GM19193 (cell line): ENCODE measurements around the gene FOXE1.

Experiments used
- POLR2A ChIP-seq: IDR thresholded peaks from 4 replicates; pipeline ENCODE4 v1.6.1; 2011; ENCODE audit not compliant: insufficient read depth, insufficient read length; ENCODE audit errors: extremely low read depth

Gene FOXE1

DNA sequence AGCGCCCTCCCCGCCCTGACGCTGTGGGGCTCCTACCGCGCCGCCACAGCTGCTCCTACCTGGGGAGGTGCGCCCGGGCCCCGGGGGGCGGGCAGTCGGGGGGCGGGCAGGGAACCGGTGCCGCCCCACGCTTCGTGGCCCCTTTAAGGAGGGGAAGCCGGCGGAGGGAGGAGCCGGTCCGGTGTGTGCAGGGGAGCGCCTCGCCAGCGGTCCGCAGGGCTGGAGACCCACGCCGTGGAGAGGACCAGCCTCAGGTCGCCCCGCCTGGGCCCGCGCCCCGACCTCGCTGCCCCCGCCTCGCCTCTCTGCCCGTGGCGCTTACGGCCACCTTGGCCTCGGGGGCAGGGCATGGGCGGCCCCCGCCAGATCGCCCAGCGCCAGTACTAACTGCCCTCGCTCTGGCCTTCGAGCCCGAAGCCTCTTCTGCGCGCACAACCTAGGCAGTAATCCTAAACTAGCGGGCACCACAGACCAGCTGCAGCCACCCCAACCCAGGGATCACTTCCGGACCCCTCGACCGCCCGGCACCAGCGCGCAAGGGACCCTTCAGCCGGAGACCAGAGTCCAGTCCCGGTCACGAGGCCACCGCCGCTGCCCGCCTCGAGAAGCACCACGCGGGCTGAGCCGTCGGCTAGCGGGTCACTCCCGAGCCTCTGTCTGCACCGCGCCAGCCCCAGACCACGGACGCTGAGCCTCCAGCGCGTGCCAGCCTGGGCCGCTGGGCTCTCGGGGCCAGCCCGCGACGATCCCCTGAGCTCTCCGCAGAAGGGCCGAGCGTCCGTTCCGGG is at the start of gene FOXE1:
FOXE1 (plus strand) TSS at position 171 of the 788 bp plus-strand sequence. CDS start 689 bp downstream, outside the sequence.
- TF ChIP-seq POLR2A = no peak

DNA sequence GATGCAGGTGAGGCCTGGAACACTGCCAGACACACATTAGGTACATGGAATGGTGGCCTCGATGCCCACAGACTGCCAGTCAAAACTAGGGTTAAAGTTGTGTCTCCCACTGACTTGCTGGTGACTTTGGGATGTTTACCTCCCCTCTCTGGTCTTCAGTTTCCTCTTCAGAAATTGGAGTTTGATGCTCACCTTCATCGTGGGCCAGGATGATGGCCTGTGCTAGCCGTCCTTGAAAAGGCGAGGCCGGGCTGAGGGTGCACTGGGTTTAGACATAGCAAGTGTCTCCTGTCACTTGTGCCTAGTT is 49.0 kb upstream of the FOXE1 start:
- no peak for TF ChIP-seq POLR2A

DNA sequence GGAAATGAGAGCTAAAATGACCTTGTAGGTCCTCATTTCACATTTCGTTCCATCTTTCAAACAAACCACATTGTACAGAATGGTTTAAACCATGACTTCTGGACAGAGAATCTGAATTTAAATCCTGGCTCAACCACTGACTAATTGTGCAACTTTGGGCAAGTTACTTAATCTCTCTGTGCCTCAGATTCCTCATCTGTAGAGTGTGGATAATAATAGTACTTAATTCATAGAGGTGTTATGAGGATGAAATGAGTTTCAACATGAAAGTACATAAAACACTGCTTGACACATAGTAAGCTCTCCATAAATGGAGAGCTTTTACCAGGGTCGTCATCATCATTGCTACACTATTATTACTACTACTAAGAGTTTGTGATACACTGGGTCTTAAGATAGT is 46.3 kb upstream of the FOXE1 start:
- TF ChIP-seq POLR2A = no peak

DNA sequence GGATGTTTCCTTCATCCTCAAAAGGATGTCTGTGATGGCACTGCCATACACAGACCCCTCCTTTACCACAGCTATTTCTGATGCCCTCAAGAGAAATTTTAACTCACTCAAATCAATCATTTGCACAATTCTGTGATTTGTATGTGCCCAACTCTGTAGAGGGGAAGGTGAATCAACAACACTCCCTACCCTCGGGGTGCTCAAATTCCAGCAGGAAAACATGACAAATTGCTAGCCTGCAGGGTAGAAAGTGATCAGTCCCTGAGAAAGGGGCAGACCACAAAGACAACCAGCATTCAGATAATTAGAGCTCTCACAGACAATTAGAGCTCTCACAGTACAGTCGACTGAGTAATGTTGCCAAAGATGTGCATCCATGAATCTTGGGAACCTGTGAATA is 45.3 kb upstream of the FOXE1 start:
- no peak for TF ChIP-seq POLR2A

DNA sequence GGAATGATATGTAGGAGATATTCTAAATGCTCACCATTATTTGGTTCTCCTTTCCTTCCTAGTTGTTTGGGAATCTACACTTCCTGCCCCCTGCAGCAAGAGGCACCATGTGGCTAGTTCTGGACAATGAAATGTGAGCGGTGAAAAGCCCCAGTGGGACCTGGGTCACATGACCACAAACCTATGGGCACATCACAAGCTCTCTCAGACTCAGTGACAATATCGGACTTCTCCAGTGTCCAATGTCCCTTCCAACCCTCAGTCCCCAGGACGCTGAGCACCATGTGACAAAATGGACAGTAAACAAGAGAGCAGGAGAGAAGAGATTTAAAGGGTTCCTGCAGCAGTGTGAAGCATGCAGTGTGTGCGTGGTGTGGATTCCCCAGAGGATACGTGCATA is 44.6 kb upstream of the FOXE1 start:
- no peak for TF ChIP-seq POLR2A

DNA sequence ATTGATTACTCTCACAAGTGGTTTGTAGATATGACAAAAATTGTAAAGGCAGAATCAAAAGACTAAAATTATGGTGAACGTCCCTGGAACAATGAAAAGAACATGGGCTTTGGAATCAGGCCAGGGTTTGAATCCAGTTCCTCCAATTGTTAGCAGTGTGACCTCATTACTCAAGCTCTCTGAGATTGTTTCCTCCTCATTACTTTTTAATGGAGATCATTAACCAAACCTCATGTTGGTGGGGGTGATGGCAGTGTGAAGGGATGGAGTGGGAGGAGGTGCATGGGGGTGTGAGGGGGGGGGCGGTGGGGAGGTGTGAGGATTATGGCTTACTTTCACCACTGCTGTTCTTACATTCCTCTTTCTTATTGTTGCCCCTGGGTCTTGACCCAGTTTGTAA is 44.1 kb upstream of the FOXE1 start:
- TF ChIP-seq POLR2A = no peak

DNA sequence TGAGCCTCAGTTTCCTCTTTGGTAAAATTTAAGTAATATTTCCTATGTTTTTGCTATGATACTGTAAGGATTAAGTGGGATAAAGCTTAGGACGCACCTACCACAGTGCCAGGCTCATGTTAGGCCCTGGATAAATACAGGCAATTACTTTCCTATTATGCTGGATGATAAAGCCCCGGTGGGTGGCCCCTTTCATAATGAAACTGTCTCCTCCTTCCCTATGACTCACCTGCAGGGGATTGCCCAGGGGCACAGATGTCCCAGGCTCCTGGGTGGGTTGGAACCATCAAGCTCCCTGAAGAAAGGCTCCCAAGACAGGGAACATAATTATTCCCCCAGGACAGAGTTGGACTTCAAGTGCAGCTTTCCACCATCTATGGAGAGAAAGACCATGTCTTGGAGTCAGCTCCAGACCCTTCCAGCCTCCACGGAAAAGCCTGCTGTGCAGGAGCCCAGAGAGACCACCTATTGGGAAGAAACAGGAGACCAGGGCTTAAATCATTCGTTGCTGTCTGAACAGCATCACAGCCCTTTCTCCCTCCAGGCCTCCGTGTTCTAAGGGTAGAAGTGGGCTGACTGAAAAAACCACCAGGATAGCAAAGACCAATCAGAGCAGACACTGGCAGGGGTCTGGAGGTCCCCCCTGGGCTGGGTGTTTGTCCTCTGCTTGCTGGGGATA is 43.2 kb upstream of the FOXE1 start:
- TF ChIP-seq POLR2A = no peak

DNA sequence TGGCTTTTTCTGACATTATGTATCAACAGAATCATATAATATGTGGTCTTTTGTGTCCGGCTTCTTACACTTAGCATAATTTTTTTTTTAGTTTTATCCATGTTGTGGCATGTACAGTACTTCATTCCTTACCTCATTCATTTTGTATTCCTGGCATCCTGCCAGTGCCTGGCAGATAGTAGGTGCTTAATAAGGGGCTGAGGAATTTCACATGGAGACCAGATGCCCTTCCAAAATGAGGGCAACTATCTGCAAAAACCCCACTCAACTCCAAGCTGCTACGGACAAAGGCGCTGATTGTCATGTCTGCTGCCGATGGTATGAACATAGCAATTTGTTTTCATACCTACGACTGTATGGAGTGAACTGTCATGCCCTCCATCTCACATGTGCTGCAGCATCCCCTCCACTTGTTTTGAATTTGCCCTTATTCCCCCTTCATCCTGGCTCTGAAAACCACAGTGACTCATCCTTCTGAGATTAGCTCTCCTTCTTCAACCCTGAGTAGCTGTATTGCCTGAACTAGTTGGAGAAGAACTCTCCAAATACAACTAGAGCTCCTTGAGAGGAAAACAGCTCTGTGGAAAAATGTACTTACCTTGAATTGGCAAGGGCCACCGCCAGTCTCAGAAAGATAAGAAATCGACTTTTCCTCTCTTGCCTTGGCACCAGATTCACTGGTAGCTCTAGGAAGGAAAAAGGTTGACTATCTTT is 41.3 kb upstream of the FOXE1 start:
- no peak for TF ChIP-seq POLR2A

DNA sequence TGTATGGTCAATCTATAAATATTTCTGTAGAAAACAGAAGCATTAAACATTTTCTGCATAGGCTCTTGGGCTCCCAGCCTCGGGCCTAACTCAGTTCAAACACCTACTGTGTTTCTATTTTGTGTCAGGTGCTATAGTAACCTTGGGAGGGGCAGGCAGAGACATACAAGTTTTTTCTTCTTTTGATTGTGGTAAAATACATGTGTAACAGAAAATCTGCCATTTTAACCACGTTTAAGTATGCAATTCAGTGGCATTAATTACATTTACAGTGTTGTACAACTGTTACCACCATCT is 40.8 kb upstream of the FOXE1 start:
- no peak for TF ChIP-seq POLR2A

DNA sequence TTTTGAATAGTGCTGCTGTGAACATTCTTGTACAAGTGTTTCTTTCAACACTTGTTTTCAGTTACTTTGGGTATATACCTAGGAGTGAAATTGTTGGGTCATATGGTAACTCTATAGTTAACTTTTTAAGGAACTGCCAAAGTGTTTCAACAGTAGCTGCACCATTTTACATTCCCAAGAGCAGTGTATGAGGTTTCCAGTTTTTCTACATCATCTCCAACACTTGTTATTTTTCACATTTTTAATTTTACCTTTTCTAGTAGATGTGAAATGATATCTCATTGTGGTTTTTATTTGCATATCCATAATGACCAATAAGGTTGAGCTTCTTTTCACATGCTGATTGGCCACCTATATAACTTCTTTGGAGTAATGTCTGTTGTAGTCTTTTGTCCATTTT is 40.0 kb upstream of the FOXE1 start:
- no peak for TF ChIP-seq POLR2A

DNA sequence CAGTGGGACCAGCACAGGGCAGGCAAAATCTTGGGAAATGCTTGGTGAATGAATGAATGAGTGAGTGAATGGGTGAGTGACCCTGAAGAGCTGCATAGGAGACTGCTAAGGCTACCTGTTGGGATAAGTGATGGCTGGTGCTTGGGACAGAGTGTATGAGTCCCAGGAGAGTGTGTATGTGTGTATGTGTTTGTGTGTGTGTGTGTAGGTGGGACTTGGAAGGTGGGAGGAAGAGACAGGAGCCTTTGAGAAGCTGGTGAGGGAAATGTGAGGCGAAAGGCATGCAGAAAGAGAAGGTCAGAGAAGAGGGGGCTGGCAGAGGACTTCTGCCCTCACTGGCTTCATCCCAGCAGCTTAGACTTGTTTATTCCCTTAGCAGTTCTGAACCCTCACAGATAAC is 33.3 kb upstream of the FOXE1 start:
- no peak for TF ChIP-seq POLR2A

DNA sequence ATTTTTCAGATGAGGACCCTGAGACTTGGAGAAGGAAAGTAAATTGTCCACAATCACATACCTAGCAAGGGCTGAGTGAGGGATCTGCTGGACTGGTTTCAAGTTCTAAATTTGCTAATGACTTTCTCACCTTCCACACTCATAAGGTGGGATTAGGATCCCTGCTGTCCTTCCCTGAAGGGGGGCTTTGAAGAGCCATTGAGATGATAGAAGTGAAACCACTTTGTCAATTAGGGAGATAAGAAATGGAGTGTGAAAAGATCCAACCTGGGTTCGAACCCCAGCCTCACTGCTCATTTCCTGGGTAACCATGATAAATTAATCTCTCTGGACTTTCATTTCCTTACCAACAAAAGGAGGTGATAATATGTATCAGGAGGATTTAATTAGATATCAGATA is 32.7 kb upstream of the FOXE1 start:
- TF ChIP-seq POLR2A = no peak

DNA sequence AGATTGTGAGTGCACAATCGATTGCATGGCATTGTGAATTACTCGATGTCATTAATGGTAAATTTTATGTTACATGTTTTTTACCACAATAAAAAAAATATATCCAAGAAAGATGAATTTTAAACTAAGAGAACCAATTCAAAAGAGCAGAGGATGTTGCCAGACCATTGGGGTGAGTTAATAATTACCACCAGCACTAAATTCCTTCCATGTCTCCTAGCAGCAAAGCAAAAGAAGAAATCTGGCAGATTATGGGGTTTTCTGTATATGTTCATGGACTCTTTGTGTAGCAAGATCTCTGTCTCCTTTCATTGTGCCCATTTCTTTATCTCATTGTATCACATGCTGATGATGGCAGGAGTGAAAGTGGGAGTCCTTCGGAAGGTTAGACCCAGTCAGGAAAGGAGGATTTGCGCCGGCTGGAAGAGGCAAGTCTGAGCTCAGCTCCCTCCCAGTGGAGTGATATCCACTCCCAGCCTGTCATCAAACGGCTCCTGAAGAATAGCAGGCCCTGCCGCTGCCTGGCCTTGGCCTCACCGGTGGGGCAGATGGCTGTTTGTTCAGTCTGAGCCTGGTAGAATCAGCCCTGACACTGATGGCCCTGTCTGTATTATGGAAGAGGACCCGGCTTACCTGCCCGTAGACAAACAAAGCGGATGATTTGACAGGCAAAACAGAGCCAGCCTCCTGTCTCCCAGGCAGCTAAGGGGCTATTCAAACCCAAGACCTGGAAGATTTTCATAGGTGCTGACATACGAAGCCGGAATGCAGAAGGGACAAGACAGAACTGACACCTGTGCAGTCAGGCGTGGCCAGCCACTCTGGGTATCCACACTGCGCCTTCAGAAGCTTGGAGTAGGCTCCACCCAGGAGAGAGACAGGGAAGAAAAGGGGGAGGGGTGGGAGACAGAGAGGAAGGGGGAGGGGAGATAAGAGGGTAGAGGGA is 21.9 kb upstream of the FOXE1 start:
- no peak for TF ChIP-seq POLR2A

DNA sequence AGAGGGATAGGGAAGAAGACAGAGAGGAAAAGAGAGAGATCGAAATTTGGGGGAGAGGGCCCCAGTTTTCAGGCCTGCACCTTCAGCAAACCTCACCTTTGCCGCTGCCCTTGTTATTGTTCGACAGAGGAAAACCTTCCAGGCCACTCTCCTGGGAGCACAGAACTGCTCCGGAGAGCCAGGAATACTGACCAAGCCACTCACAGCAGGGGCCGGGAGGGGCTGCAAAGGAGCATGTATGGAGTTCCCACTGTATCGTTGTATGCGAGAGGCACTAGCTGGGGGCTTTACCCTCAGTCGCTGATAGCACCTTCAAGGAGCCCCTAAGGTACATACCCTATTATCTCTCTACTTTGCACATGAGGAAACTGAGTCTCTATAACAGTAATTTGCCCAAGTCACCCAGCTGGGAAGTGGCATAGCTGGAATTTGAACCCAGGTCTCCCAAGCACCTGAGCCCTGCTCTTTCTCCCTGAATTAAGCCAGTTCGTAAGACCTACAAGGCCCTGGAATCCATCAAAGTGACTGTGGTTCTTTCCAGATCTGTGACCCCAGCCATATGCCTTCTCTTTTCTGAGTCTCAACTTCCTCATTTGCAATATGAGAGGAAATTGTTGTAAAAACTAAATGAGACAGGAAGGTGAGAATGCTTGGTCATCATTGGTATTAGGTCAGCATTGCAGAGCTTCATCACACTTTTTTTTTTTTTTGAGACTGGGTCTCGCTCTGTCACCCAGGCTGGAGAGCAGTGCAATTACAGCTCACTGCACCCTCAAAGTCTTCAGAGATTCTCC is 21.0 kb upstream of the FOXE1 start:
- no peak for TF ChIP-seq POLR2A
